Measurements from ENCODE around the gene ARHGAP32.

ARHGAP32 gene

DNA sequence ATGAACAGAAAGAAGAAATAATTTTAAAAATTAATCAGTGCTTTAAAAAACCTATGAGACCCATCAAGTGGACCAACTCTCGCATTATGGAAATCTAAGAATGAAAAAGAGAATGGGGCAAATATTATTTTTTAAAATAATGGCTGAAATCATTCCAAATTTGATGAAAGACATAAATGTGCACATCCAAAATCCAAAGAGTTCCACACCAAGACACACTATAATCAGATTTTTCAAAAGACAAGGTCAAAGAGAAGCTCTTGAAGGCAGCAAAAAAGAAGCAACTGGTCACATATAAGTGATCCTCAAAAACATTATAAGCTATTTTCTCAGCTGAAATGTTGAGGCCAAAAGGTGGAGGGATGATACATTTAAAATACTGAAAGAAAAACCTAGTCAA lies 85.3 kb downstream of the ARHGAP32 start:
- POLR2A ChIA-PET, result no interaction called here
- no peak for DNase-seq (ENCODE audit: extremely low spot score)
- CTCF ChIA-PET, result interaction anchor here (0.8 to 1.4 kb wide), 3 partner anchors 9 to 643 kb away, joined by 3 to 4 read pairs (median 3); no protein-coding TSS in a partner anchor
- TF ChIP-seq, protein P1, sequence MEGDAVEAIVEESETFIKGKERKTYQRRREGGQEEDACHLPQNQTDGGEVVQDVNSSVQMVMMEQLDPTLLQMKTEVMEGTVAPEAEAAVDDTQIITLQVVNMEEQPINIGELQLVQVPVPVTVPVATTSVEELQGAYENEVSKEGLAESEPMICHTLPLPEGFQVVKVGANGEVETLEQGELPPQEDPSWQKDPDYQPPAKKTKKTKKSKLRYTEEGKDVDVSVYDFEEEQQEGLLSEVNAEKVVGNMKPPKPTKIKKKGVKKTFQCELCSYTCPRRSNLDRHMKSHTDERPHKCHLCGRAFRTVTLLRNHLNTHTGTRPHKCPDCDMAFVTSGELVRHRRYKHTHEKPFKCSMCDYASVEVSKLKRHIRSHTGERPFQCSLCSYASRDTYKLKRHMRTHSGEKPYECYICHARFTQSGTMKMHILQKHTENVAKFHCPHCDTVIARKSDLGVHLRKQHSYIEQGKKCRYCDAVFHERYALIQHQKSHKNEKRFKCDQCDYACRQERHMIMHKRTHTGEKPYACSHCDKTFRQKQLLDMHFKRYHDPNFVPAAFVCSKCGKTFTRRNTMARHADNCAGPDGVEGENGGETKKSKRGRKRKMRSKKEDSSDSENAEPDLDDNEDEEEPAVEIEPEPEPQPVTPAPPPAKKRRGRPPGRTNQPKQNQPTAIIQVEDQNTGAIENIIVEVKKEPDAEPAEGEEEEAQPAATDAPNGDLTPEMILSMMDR (IDR thresholded peaks at IDR 0.05; ENCODE audit: control extremely low read depth, extremely low read depth, low read depth, missing control alignments), result no peak

- ChIA-PET CTCF (no interaction called here), POLR2A (no interaction called here)
- TF ChIP-seq, protein P1 (IDR thresholded peaks at IDR 0.05; ENCODE audit: control extremely low read depth, extremely low read depth, low read depth, missing control alignments), result no peak
- no peak for DNase-seq (ENCODE audit: extremely low spot score)
These were observed 89.4 kb downstream of the ARHGAP32 start for GRCh38 chr11:129102756-129103155.

- ChIA-PET CTCF (no interaction called here), POLR2A (no interaction called here)
- DNase-seq (ENCODE audit: extremely low spot score), result no peak
- TF ChIP-seq, protein P1 (IDR thresholded peaks at IDR 0.05; ENCODE audit: control extremely low read depth, extremely low read depth, low read depth, missing control alignments), result no peak
These were observed 89.9 kb downstream of the ARHGAP32 start for GRCh38 chr11:129102225-129102624.

GRCh38 chr11:129093283-129093682 lies 98.8 kb downstream of the ARHGAP32 start:
- TF ChIP-seq, protein P1 (IDR thresholded peaks at IDR 0.05; ENCODE audit: control extremely low read depth, extremely low read depth, low read depth, missing control alignments), result no peak
- ChIA-PET POLR2A (no interaction called here), CTCF (no interaction called here)
- no peak for DNase-seq (ENCODE audit: extremely low spot score)

DNA sequence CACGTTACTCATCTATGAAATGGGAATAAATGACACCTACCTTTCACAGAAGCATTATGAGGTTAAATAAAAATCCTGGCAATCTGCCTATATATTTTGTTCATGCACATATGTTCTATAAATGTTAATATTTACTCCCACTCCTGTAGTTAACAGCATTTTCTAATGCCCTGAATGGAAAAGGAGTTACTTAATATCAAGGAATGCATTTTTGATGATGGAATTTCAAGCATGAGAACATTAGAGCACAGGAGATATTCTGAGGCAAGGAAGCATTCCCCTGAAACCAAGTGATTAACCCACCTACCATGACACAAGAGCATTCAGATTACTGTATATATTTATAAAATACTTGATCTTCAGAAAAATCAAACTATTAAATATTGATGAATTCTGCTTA lies 102.1 kb downstream of the ARHGAP32 start:
- DNase-seq (ENCODE audit: extremely low spot score), result no peak
- CTCF ChIA-PET, result no interaction called here
- POLR2A ChIA-PET, result no interaction called here
- TF ChIP-seq, protein P1 (IDR thresholded peaks at IDR 0.05; ENCODE audit: control extremely low read depth, extremely low read depth, low read depth, missing control alignments), result no peak

- POLR2A ChIA-PET, result no interaction called here
- TF ChIP-seq, protein P1 (IDR thresholded peaks at IDR 0.05; ENCODE audit: control extremely low read depth, extremely low read depth, low read depth, missing control alignments), result no peak
- DNase-seq (ENCODE audit: extremely low spot score), result no peak
These were observed 102.8 kb downstream of the ARHGAP32 start for GRCh38 chr11:129089279-129089678.

GRCh38 chr11:129086976-129087375 lies 105.1 kb downstream of the ARHGAP32 start:
- ChIA-PET CTCF (interaction anchor here (1.2 kb wide), 1 partner anchor 8 kb away, joined by 3 read pairs; no protein-coding TSS in a partner anchor), POLR2A (no interaction called here)
- no peak for DNase-seq (ENCODE audit: extremely low spot score)
- TF ChIP-seq, protein P1 (IDR thresholded peaks at IDR 0.05; ENCODE audit: control extremely low read depth, extremely low read depth, low read depth, missing control alignments), result no peak

More at GRCh38 chr11:129089279-129089678, 102.8 kb downstream of the ARHGAP32 start:
- CTCF ChIA-PET, result interaction anchor here (1.0 to 1.4 kb wide), 3 partner anchors 8 to 10 kb away, joined by 3 to 6 read pairs (median 4); no protein-coding TSS in a partner anchor
